CMK (cell line): ENCODE results near the gene NUDT13.
A peak's percentile ranks its signal among the peaks of the same experiment; 100 is the strongest.

Experiments used
- DNase-seq: peaks from one replicate; pipeline ENCODE4 v3.0.0-alpha.2; 2010; ENCODE audit warnings: low read depth

NUDT13 gene

DNA sequence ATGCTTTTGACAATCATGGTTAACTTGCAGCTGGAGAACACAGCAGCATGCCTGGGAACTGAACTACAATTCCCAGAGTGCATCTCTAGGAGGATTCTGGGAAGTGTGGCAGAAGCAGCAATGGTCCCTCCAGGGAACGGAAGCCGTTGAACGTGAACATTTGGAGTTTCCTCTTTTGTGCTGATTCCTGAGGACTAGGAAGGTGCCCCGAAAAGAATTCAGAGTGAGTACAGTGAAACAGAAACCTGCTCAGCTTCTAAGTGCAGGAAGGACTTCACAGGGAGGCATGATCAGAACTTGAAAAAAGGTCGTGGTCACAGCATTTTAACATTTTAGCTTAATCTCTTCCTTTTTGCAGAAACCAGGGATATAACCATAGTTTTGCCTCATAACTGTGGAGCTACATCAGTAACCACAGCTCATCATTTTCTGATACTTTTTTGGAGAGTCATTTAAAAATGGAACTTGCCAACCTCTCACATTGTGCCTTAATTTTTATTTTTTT, at the start of gene NUDT13:
NUDT13 (plus strand) TSS at position 111 of the 505 bp plus-strand sequence. CDS start 3,911 bp downstream, outside the sequence.
- no peak for DNase-seq

DNA sequence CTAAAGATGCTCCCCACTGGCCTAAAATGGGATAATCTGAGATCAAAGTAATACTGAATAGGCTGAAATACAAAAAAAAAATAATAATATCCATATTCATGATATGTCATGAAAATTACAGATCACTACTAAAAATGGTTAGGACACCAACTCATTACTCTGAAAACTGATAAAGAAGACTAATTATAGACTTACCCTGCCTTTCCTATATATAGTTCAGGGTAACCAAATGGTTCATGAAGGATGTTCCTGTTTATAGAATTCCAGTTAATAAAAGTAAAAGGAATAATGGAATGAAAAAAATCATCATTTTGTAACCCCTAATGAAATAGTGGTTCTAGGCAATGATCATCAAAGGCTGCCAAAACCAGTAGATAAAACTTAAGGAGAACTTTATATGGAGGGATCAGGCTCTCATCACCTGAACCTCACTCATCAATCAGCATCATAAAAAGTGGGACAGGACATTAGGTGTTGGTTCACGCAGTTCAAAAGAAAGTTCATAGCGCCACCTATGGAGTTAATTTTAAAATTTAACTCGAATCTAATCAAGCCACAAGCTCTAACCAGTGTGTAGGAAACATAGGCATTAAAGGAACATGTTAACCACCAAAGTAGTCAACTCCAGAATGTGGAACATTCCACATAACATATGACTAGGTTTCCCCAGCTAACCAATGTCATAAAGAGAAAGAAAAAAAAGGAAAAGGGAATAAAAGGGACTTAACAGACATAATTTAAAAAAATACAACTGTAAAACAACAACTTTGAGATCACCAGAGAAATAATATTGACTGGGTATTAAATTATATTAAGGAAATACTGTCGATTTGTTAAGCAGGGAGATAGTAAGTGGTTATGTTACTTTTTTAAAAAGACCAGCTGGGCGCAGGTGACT, 49.3 kb upstream of the NUDT13 start:
- peak; percentile 11 for DNase-seq

DNA sequence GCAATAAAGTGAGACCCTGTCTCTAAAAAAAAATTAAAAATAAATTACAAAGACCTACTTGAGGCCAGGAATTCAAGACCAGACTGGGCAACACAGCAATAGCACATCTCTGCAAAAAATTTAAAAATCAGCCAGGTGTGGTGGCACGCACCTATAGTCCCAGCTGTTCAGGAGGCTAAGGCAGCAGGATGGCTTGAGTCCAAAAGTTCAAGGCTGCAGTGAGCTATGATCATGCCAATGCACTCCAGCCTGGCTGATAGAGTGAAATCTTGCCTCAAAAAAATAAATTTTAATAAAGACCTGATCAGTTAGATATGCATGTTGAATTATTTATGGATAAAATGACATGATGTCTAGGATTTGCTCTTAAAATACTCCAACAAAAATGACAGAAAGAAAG, 48.5 kb upstream of the NUDT13 start:
- no peak for DNase-seq

DNA sequence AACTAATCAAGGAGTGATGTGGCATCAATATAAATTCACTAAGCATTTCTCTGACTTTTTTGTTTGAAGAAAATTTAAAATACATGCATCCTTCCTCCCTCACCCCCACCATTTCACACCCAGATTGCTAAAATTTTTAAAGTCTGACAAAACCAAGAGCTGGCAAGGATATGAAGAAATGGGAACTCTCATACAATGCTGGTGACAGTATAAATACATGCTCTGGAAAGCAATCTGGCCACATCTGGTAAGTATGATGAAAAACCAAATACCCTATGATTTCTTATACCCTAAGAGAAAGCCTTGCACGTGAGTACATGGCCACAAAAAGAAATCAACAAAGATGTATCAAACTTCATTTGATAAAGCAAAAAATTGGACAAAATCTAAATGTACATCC, 44.8 kb upstream of the NUDT13 start:
- no peak for DNase-seq

DNA sequence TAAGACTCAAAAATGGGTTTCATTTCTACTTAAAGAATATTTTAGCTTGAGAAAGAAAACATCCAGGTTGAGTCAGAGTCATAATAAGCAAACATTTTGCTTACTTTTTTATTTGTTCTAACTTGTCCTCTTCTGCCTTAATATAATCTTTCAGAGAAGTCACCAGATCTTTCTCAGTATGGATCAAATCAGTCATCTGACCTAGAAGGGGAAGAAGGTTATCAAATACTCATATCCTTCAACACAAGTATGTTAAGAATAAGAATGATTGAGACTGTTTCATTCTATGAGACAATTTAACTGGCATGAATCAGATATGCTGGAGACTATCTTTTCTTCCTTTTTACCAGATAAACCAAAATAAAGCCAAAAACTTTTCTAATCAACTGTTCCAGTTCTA, 36.6 kb upstream of the NUDT13 start:
- no peak for DNase-seq

DNA sequence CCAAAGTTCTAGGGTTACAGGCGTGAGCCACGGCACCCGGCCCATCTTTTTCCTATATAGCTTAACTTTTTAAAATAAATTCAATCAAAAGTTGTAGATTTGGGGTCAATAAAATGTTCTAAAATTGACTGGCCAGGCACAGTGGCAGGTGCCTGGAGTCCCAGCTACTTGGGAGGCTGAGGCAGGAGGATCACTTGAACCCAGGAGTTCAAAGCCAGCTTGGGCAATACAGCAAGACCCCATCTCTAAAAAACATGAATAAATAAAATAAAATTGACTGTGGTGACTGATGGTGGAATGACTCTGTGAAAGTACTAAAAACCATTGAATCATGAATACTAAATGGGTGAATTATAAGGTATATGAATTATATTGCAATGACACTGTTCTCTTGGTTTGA, 34.4 kb upstream of the NUDT13 start:
- DNase-seq: no peak

DNA sequence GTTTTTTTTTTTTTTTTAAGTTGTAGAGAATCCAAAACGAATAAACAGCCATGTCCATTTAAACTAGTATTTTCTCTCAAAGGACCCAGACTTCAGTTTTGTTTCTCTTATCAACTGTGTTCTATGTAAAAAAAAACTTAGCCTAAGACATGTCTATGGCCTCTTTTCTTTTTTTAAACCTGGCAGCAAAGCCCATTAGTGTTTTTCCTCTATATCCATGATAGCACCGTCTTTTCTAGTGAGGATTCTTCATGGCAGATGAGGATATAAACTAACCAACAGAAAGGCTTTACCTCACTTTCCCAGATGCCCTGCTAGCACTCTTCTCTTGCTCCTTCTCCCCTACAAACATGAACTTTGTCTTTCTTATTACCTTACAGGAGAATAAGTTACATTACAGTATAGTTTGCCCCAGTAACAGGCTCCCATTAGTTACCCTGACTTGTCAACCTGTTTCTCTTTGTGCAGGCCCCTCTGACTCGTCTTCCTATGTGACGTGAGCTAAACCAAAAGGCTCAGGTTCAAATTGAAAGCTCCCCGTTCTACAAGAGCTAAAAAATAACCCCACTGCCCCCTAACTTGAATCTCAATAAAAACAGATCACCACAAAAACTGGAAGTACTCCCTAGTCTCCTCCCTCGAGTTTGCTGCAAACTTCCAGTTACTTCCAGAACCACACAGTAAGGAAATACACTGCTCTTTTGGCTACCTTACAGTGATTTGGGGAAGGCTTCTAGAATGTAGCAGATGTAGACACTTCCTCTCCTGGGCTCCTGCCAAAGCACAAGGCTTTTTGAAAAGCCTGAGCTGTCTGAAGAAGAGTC, 33.7 kb upstream of the NUDT13 start:
- DNase-seq: no peak

DNA sequence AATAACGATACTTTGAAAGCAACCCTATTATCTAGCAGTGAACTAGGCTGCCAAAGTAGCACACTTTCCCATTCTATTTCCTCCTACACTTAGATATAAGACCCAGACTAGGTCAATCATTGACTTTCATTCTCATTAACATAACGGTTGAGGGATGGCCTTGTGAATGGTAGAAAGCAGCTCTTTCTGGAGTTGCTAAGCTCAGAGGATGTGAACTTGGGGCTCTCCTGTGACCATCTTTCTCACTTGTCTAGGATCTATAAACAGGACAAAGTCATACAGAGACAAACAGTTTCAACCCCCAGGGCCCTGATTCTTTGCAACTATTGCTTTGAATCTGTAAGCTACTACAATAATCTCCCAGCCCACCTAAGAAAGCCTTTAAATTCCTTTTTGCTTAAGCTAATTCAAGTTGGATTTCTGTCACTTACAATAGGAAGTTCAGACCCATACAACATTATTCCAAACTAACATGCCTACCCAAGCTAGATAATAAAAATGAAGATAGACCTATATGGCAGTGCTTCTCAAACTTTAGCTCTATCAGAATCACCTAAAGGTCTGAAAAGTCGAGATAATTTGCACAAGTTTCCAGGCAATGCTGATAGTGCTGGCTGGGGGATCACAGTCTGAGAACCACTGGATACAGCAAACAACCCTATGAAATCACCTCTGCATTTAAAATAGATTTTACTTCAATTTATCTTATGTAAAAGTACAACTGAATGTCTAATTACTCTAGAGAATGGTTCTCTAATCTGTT, 30.3 kb upstream of the NUDT13 start:
- no peak for DNase-seq

DNA sequence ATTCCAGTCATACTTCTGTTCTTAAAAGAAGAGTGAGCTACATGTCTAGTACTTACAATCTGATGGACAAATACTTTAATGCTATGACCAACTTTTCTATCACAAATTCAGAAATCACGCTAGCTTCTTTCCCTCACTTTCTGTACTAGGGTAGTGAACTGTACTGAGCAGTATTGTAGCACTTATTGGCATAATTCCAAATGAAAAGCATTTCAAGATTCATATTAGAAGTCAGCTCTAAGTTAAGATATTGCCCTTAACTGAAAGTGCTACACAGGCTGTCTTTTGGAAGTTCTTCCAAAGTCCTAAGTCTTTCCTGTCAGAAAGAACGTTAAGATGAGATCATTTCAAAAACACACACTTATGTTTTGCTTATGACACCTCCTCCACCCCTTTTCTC, 27.0 kb upstream of the NUDT13 start:
- no peak for DNase-seq

DNA sequence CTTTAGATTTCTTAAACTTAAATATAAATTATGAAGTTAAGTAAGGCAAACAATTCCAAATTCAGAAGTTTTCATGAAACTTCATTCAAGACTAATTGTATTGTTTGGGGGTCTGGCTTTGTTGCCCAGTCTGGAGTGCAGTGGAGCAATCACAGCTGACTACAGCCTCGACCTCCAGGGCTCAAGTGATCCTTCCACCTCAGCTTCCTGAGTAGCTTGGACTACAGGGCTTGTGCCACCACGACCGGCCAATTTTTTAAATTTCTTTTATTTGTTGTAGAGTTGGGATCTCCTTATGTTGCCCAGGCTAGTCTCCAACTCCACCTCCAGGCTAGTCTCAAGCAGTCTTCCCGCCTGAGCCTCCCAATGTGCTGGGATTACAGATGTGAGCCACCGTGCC, 26.0 kb upstream of the NUDT13 start:
- no peak for DNase-seq

DNA sequence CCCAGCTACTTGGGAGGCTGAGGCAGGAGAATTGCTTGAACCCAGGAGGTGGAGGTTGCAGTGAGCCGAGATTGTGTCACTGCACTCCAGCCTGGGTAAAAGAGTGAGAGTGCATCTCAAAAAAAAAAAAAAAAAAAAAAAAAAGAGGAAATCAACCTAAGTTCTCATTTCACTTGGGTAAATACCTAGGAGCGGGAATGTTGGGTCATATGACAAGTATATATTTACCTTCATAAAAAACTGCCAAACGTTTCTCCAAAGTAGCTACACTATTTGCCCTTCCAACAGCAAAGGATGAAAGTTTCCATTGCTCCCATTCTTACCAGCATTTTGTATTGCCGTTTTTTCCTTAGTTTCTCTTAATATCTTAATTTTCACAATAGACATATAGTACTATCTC, 23.4 kb upstream of the NUDT13 start:
- DNase-seq: no peak

DNA sequence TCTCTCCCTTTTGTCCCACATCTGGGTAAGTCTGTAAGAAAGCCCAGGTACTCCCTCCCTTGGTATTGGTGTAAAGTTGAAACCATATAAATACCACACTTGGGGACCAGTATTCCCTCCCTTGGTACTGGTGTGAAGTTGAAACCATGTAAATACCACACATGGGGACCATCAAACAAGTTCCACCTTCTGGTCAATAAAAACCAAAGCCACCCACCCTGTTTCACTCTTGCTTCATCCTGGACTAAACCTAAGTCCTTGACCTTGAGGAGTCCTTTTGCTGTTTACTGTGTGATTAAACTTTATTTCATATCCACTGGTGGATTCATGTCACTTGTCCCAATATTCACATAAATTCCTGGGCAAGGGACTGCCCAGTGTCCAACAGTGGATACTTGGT, 22.0 kb upstream of the NUDT13 start:
- no peak for DNase-seq

DNA sequence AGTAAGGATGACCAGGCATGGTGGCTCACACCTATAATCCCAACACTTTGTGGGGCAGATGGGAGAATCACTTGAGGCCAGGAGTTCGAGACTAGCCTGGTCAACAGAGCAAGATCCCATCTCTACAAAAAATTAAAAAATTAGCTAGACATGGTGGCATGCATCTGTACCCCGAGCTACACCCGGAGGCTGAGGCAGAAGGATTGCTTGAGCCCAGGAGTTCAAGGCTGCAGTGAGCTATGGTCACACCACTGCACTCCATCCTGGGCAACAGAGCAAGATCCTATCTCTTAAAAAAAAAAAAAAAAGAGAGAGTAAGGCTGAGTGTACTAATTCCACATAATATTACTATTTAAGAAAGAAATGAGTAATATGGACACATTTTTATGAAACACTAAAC, 17.4 kb upstream of the NUDT13 start:
- no peak for DNase-seq

DNA sequence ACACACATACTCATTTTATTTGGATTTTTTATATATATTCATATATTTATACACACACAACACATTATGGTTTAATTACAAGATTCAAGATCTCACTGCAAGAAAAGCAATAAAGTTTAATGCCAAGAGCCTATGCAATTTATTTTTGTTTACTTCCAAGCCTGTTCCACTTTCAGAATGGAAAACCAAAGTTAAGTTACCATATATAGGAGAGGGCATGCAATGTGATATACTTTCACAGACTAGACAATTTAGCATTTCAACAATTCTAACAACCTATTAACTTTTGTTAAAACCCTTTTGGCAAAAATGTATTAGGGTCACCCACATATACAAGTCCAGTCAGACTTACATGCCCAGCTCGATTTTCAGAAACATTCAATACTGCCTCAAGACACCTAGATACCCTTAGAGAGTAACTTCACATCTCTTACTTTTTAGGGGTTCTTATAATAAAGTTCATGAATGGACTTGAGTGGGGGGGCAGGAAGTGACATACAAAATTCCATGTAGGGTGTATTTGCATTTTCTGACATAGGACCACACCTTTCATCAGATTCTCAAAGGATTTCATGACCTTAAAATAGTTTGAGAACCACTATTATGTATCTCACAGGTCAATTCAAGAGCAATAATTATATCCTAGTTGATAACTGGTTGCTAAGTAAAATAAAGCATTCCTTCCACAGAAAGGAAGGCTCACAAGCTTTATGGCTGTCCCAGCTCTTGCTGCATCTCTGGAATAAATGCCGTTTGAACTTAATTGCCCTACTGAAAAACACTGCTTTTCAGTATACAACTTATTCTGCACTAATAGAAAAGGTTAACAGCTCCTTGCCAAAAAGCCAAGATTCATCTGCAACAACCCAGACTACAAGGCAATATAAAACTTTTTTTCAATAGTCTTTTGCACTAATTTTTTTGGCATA, 16.1 kb upstream of the NUDT13 start:
- no peak for DNase-seq

DNA sequence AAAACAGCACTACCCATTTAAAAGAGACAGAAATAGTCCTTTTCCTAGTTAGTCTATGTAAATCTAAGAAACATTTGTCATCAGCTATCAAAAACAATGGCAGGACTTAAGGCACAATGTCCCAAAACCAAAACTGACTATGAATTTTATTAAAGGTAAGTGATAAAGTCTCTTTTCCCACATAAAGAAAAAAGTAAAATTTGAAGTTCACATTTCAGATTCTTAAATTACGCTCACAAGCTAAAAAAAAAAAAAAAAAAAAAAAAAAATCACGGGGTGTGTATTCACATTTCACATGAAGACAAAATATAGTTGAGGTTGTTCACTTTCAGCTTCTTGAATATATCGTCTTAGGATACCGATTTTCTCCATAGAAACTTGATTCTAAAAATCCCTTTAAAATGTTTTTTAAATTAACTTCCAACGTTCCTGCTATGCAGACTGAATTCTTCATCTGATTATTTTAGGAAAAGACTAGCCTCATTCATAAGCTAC, 15.2 kb upstream of the NUDT13 start:
- no peak for DNase-seq

DNA sequence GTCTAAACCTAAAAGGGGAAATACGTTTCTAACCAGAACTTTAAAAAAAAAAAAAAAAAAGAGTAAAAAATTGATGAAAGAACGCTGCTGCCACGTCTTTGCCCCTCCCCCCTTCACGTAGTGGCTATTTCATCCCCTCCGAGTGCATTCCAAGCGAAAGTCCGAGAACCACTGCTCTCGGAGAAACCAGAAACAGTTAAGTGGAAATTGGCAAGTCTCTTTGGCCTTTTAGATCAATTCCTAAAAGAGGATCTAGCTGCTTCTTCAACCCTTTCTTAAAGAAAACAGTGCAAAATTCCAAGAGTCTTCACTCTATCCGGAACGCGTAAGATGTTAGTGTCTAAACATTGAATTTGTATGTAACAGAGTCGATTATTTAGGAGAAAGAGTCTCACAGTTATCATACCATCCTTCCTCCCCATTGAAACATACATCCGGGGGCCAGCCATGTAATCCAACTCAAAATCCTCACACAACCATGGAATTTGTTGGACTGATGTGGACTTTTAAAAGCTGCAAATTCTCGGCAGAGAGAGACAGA, 14.7 kb upstream of the NUDT13 start:
- DNase-seq: no peak

DNA sequence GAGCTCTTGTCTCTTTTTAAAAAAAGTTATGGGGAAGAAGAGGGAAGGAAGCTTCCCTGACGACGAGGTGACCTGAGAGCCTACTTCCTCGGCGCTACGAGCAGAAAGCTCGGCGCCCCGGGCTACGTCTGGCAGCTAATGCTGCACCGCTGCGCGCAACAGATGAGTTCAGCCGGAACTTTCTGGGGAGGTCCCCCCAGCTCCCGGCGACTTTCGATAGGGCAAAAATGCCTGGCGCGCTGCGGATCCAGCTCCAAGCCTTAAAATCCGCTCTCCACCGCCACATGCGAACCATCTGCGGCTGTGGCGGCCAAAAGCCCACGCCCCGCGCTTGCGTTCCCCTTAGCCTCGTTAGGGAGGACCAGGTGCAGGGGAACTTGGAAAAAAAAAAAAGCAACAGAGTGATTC, 14.2 kb upstream of the NUDT13 start:
- DNase-seq: no peak

DNA sequence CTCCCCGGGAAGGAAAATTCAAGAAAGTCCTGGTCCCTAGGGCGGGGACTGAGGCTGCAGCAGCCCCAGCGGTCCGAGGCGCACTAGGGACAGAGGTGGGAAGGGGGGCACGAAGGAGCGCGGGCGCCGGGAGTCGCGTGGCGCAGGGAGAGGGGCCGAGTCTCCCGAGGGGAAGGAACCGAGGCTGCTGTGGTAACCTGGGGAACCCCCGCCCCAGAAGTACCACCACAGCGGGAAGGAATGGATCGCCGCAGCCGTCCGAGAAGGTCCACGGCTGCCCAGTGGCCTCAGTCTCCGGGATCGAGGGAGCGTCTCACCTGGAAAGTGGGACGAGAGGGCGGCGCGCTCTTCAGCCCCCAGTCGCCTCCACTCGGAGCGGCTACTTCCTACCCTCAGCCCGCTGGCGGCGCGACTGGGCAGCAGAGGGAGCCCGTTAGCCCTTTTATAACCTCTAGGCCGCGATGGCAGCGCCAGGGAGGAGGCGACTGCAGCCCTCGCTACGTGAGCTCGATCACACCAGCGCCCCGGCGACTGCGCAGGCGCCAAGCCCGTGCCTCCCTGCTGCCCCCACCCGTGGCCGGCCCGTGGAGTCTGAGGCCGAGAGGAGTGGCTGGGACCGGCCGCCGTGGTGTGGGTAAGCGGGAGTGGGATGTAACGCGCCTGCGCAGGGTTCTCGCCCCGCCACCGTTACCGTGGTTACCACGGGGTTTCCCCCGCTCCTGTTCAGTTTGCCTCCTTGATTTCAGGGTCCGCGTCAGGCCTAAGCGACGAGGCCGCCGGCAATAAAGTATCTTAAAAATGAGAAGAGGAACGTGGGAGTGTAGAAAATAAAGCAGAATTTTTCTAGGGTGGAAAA, 13.6 kb upstream of the NUDT13 start, which contains the start of gene P4HA1:
P4HA1 (minus strand) TSS at position 418 of the 856 bp plus-strand sequence. CDS start 21,983 bp downstream, outside the sequence.
- peak; percentile 95 for DNase-seq

DNA sequence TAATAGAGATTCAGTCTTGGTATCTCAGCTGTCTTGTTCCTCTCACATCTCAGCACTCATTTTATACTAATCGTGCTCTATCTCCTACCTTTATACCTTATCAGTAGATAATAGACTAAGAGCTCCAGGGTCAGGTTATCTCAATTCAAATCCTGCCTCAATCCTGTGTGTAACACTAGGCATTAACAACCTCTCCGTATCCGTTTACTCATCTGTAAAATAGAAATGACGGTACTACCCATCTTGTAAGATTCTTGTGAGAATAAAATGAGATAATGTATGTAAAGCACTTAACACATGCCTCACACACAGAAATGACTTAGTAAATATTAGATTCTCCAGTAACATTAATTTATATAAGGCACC, 13.0 kb upstream of the NUDT13 start:
- DNase-seq: no peak

DNA sequence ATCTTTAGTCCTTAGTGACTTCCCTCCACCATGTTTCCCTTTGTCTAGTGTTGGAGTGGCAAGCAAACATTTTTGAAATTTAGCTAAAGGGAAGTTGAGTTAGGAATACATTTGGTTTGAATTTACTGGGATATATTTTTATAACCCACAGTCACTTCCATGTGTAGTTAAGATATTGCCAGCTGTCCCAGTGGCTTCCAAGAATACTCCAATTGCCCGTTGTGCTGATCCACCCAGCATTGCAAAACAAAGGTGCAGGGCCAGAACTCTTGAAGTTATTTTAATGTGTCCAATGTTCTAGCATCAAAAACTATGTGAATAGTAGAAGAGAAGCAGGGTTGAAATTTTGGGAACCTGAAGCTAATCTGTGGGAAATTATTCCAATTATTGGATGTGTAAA, 11.1 kb upstream of the NUDT13 start:
- DNase-seq: no peak
